ENCODE results near the gene GLDC. TPM values are rescaled to one million over a fixed set of nuclear protein-coding genes. Genes with fewer than 3 reads are reported as not detected.

The GLDC gene
- total RNA-seq, 2 donors from 2014 or later: 8.9 to 38.8 TPM

GRCh38 chr9:6564360-6564759, 81.2 kb downstream of the GLDC start:
- DNase-seq: no peak
- no peak overlapping the region for H3K4me3 ChIP-seq (ENCODE audit: low read length)
- 93 to 94% methylated on average over 3 to 5 of the region's 5 CpGs for WGBS, 2 experiments (ENCODE audit: insufficient coverage in 1 of 2, insufficient read length in 1 of 2)
- Mint-ChIP-seq H3K27ac (peak overlapping the region; percentile 61), H3K9me3 (no peaks in the 10 kb centered on the region), H3K4me3 (no peak overlapping the region), H3K27me3 (ENCODE audit: insufficient read depth) (no peaks in the 10 kb centered on the region), H3K36me3 (ENCODE audit: low read depth) (peaks cover 7% of the 10 kb centered on the region), H3K4me1 (no peaks in the 10 kb centered on the region)
- no peak overlapping the region for H3K27ac ChIP-seq (ENCODE audit: low read depth, low read length)
- H3K4me1 ChIP-seq (ENCODE audit: control insufficient read depth, insufficient read depth, low read length): no peaks in the 10 kb centered on the region
- no peak for TF ChIP-seq CTCF (conservative IDR thresholded peaks at IDR 0.05)
- no peaks in the 10 kb centered on the region for H3K36me3 ChIP-seq (ENCODE audit: control insufficient read depth, insufficient read depth, low read length)
- no peaks in the 10 kb centered on the region for H3K27me3 ChIP-seq (ENCODE audit: control insufficient read depth, insufficient read depth, low read length, poor library complexity, severe bottlenecking)
- no peak overlapping the region for H3K9ac ChIP-seq (ENCODE audit: extremely low read depth, low read length, poor library complexity, severe bottlenecking)
- H3K9me3 ChIP-seq (ENCODE audit: control insufficient read depth, low read length): no peaks in the 10 kb centered on the region

- Histone ChIP-seq H3K27ac (ENCODE audit: low read depth, low read length) (no peak overlapping the region), H3K4me3 (ENCODE audit: low read length) (no peak overlapping the region), H3K9me3 (ENCODE audit: control insufficient read depth, low read length) (no peaks in the 10 kb centered on the region), H3K4me1 (ENCODE audit: control insufficient read depth, insufficient read depth, low read length) (no peaks in the 10 kb centered on the region), H3K36me3 (ENCODE audit: control insufficient read depth, insufficient read depth, low read length) (no peaks in the 10 kb centered on the region), H3K9ac (ENCODE audit: extremely low read depth, low read length, poor library complexity, severe bottlenecking) (no peak overlapping the region), H3K27me3 (ENCODE audit: control insufficient read depth, insufficient read depth, low read length, poor library complexity, severe bottlenecking) (no peaks in the 10 kb centered on the region)
- no peak for DNase-seq
- TF ChIP-seq CTCF (conservative IDR thresholded peaks at IDR 0.05): no peak
- Mint-ChIP-seq H3K36me3 (ENCODE audit: low read depth) (peaks cover 7% of the 10 kb centered on the region), H3K27ac (no peak overlapping the region), H3K4me3 (no peak overlapping the region), H3K4me1 (no peaks in the 10 kb centered on the region), H3K9me3 (no peaks in the 10 kb centered on the region), H3K27me3 (ENCODE audit: insufficient read depth) (no peaks in the 10 kb centered on the region)
- 93 to 94% methylated on average over 7 of the region's 7 CpGs for WGBS, 2 experiments (ENCODE audit: insufficient coverage in 1 of 2, insufficient read length in 1 of 2)
Measured at GRCh38 chr9:6562871-6563430, 82.6 kb downstream of the GLDC start.

GRCh38 chr9:6562201-6562600, 83.3 kb downstream of the GLDC start:
- peaks cover 10% of the 10 kb centered on the region for H3K36me3 Mint-ChIP-seq (ENCODE audit: low read depth)
- no peak overlapping the region for H3K27ac Mint-ChIP-seq
- H3K4me3 ChIP-seq (ENCODE audit: low read length): no peak overlapping the region

More at GRCh38 chr9:6562201-6562600, 83.3 kb downstream of the GLDC start:
- no peaks in the 10 kb centered on the region for H3K27me3 ChIP-seq (ENCODE audit: control insufficient read depth, insufficient read depth, low read length, poor library complexity, severe bottlenecking)
- Mint-ChIP-seq H3K4me3 (no peak overlapping the region), H3K4me1 (no peaks in the 10 kb centered on the region), H3K9me3 (no peaks in the 10 kb centered on the region), H3K27me3 (ENCODE audit: insufficient read depth) (no peaks in the 10 kb centered on the region)
- H3K4me1 ChIP-seq (ENCODE audit: control insufficient read depth, insufficient read depth, low read length): no peaks in the 10 kb centered on the region
- H3K27ac ChIP-seq (ENCODE audit: low read depth, low read length): no peak overlapping the region
- H3K9ac ChIP-seq (ENCODE audit: extremely low read depth, low read length, poor library complexity, severe bottlenecking): no peak overlapping the region
- TF ChIP-seq CTCF (conservative IDR thresholded peaks at IDR 0.05): no peak
- DNase-seq: no peak
- H3K36me3 ChIP-seq (ENCODE audit: control insufficient read depth, insufficient read depth, low read length): no peaks in the 10 kb centered on the region
- H3K9me3 ChIP-seq (ENCODE audit: control insufficient read depth, low read length): no peaks in the 10 kb centered on the region
